HL-60 (cell line): ENCODE measurements around the gene CTIF.
A peak's percentile ranks its signal among the peaks of the same experiment; 100 is the strongest.

Experiments used
- DNase-seq, 2 experiments: peaks; one replicate each; pipeline ENCODE4 v3.0.0-alpha.2; 2010 to 2020; ENCODE audit warnings: low read depth in 1 of 2, low spot score in 1 of 2
- H3K27ac ChIP-seq: fragments of 250-450 bp; sonication (Bioruptor Pico); replicated peaks from 2 replicates; pipeline ENCODE4 v1.5.1; 2020; ENCODE audit warnings: mild to moderate bottlenecking, moderate library complexity
- H3K27me3 ChIP-seq: fragments of 250-450 bp; sonication (Bioruptor Pico); 2 replicates; pipeline ENCODE4 v1.5.1; 2021; ENCODE audit warnings: mild to moderate bottlenecking, moderate library complexity; ENCODE audit not compliant: insufficient read depth, poor library complexity, severe bottlenecking
- H3K4me3 ChIP-seq: replicated peaks from 2 replicates; pipeline ENCODE4 v1.5.1; 2011; ENCODE audit warnings: mild to moderate bottlenecking, control low read depth, low read length; ENCODE audit not compliant: insufficient read depth
- GABPA ChIP-seq: IDR thresholded peaks from 2 replicates; pipeline ENCODE4 v1.6.1; 2012; ENCODE audit warnings: low read depth
- POLR2AphosphoS5 ChIP-seq: IDR thresholded peaks from 2 replicates; pipeline ENCODE4 v1.6.1; 2012; ENCODE audit warnings: low read depth
- SPI1 ChIP-seq: IDR thresholded peaks from 2 replicates; pipeline ENCODE4 v1.6.1; 2012; ENCODE audit warnings: low read depth, mild to moderate bottlenecking, borderline replicate concordance
- TF ChIP-seq, protein P1 (sequence below): IDR thresholded peaks from 2 replicates; pipeline ENCODE4 v1.6.1; 2012; ENCODE audit warnings: low read depth; ENCODE audit not compliant: insufficient replicate concordance
- TF ChIP-seq, protein P2 (sequence below): IDR thresholded peaks from one replicate; pipeline ENCODE4 v1.5.1; 2011; ENCODE audit warnings: low read length, control low read depth, inconsistent platforms; ENCODE audit not compliant: insufficient read depth

CTIF gene

DNA sequence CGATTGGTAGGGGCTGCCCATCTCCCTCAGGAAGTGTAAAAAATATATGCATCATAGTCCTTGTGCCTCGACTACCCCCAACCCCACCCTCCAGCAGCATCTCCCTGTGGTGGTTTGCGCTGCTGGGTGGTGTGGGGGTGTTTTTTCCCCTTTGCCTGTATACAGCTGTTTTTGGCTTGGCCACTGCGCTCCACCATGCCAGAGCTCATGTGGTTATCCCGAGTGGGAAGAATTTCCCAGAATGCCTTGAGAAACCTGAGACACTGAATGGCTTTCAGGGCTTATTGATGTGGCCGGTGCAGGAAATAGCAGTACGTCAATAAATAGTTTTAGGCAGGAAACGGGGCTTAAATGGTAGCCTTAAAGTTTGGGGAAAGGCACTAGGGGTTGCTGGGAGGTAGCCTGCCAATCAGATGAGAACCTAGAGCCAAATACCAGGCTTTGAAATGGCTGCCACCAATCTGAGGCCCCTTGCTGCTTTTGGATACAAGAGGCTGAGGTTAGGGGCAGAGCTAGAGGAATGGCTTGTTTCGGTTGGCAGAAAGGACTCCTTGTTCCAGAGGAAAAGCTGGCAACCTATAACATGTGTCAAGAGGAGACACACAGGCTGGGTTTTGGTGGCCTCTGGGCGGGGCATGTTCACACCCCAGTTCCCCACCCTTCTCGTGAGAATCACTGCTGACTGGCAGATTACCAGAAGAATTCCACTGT lies 267.9 kb downstream of the CTIF start:
- DNase-seq: no peak
- no peak overlapping the region for H3K27ac ChIP-seq
- no peaks in the 10 kb centered on the region for H3K27me3 ChIP-seq
- H3K4me3 ChIP-seq: no peak overlapping the region
- no peak for TF ChIP-seq SPI1
- TF ChIP-seq, protein P1, sequence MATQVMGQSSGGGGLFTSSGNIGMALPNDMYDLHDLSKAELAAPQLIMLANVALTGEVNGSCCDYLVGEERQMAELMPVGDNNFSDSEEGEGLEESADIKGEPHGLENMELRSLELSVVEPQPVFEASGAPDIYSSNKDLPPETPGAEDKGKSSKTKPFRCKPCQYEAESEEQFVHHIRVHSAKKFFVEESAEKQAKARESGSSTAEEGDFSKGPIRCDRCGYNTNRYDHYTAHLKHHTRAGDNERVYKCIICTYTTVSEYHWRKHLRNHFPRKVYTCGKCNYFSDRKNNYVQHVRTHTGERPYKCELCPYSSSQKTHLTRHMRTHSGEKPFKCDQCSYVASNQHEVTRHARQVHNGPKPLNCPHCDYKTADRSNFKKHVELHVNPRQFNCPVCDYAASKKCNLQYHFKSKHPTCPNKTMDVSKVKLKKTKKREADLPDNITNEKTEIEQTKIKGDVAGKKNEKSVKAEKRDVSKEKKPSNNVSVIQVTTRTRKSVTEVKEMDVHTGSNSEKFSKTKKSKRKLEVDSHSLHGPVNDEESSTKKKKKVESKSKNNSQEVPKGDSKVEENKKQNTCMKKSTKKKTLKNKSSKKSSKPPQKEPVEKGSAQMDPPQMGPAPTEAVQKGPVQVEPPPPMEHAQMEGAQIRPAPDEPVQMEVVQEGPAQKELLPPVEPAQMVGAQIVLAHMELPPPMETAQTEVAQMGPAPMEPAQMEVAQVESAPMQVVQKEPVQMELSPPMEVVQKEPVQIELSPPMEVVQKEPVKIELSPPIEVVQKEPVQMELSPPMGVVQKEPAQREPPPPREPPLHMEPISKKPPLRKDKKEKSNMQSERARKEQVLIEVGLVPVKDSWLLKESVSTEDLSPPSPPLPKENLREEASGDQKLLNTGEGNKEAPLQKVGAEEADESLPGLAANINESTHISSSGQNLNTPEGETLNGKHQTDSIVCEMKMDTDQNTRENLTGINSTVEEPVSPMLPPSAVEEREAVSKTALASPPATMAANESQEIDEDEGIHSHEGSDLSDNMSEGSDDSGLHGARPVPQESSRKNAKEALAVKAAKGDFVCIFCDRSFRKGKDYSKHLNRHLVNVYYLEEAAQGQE: no peak

DNA sequence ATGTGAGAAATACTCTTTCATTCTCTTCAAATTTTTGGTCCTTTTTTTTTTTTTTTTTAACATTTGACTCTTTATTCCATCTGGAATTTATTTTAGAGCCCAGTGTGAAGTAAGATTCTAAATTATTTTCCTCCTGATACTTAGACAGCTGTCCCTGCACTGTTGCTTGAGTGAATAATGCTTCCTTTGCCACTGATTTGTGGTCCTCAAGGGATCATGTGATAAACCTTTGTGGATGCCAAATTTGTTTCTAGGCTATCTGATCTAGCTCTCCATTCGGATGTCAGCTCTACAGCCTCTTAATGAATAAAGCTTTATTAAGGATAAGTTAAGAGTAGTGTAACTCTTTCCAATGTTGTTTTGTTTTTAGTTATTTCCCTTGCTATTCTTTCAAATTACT lies 269.6 kb downstream of the CTIF start:
- TF ChIP-seq GABPA (no peak), SPI1 (no peak), POLR2AphosphoS5 (no peak)
- TF ChIP-seq, protein P2, sequence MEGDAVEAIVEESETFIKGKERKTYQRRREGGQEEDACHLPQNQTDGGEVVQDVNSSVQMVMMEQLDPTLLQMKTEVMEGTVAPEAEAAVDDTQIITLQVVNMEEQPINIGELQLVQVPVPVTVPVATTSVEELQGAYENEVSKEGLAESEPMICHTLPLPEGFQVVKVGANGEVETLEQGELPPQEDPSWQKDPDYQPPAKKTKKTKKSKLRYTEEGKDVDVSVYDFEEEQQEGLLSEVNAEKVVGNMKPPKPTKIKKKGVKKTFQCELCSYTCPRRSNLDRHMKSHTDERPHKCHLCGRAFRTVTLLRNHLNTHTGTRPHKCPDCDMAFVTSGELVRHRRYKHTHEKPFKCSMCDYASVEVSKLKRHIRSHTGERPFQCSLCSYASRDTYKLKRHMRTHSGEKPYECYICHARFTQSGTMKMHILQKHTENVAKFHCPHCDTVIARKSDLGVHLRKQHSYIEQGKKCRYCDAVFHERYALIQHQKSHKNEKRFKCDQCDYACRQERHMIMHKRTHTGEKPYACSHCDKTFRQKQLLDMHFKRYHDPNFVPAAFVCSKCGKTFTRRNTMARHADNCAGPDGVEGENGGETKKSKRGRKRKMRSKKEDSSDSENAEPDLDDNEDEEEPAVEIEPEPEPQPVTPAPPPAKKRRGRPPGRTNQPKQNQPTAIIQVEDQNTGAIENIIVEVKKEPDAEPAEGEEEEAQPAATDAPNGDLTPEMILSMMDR: no peak
- TF ChIP-seq, protein P1: no peak
- no peak overlapping the region for H3K27ac ChIP-seq
- no peak for DNase-seq
- H3K4me3 ChIP-seq: no peak overlapping the region
- H3K27me3 ChIP-seq: no peaks in the 10 kb centered on the region

DNA sequence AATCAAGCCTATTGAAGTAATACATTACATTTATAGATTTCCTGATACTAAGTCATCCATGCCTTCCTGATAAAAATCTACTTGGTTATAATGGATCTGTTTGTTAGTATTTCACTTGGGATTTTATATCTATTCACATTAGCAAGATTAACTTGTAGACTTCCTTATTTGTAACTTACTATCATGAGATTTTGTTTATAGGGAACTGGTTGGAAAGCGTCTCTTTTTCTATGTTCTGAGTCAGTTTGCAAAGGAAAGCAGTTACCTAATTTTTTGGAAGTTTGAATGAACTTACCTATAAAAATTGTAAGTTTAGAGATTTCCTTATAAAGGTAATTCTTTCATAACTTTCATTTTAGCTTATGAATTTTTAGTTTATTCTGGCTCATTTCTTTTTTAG lies 270.5 kb downstream of the CTIF start:
- Histone ChIP-seq H3K27ac (no peak overlapping the region), H3K27me3 (no peaks in the 10 kb centered on the region), H3K4me3 (no peak overlapping the region)
- no peak for TF ChIP-seq GABPA
- TF ChIP-seq POLR2AphosphoS5: no peak
- peak; percentile 59 for TF ChIP-seq SPI1
- DNase-seq: no peak

DNA sequence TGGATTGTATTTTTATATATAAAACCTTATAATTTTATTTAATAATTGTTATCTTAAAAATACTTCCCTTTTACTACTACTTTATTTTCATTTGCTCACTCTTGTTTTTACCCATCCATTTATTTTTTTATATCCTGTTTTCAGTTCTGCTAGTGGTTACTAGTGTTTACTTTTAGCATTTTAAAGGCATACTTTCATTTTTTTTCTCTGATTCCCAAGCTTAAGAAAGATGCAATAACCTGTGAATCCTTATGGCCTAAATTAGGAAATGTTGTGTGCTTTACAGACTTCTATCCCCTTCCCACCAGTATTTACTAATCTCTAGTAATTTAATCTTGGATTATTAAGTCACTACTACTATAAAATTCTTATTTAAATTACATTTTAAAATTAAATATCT lies 272.0 kb downstream of the CTIF start:
- H3K4me3 ChIP-seq: no peak overlapping the region
- H3K27me3 ChIP-seq: no peaks in the 10 kb centered on the region
- DNase-seq: no peak
- TF ChIP-seq, protein P2: no peak
- TF ChIP-seq, protein P1: no peak
- TF ChIP-seq GABPA (no peak), SPI1 (no peak), POLR2AphosphoS5 (no peak)
- no peak overlapping the region for H3K27ac ChIP-seq
